Measurements from ENCODE around the gene MINPP1.

DNA sequence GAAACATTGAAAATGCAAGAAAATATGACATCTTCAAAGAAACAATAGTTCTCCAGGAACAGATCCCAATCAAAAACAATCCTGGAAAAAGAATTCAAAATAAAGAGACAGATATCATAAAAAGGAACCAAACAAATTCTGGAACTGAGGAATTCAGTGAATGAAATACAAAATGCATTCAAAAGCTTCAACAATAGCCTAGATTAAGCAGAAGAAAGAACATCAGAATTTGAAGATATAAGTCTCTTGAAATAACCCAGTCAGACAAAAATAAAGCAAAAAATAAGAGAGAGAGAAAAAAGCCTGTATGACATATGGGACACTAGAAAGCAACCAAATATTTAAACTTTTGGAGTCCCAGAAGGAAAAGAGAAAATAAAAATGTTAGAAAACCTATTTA lies 60.3 kb downstream of the MINPP1 start:
- TF ChIP-seq, protein P1, sequence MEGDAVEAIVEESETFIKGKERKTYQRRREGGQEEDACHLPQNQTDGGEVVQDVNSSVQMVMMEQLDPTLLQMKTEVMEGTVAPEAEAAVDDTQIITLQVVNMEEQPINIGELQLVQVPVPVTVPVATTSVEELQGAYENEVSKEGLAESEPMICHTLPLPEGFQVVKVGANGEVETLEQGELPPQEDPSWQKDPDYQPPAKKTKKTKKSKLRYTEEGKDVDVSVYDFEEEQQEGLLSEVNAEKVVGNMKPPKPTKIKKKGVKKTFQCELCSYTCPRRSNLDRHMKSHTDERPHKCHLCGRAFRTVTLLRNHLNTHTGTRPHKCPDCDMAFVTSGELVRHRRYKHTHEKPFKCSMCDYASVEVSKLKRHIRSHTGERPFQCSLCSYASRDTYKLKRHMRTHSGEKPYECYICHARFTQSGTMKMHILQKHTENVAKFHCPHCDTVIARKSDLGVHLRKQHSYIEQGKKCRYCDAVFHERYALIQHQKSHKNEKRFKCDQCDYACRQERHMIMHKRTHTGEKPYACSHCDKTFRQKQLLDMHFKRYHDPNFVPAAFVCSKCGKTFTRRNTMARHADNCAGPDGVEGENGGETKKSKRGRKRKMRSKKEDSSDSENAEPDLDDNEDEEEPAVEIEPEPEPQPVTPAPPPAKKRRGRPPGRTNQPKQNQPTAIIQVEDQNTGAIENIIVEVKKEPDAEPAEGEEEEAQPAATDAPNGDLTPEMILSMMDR (IDR thresholded peaks at IDR 0.05): no peak
- TF ChIP-seq EZH2phosphoT487 (IDR thresholded peaks at IDR 0.05) (no peak), EZH2 (IDR thresholded peaks at IDR 0.05) (no peak)

Measured in neural progenitor cell (in vitro differentiated cells).